GM21367 (cell line): ENCODE results near the gene BCL2L1.
A peak's percentile ranks its signal among the peaks of the same experiment; 100 is the strongest.
"Not testable (repeated sequence)": the region's sequence is repeated elsewhere in the genome, so short reads cannot be mapped to it uniquely, and the experiment has no call there.

Experiments used
- ATAC-seq: cut with Tn5 transposase; IDR thresholded peaks from one replicate; pipeline ENCODE4 v1.9.1; 2021; ENCODE audit not compliant: unreplicated experiment

Gene BCL2L1

DNA sequence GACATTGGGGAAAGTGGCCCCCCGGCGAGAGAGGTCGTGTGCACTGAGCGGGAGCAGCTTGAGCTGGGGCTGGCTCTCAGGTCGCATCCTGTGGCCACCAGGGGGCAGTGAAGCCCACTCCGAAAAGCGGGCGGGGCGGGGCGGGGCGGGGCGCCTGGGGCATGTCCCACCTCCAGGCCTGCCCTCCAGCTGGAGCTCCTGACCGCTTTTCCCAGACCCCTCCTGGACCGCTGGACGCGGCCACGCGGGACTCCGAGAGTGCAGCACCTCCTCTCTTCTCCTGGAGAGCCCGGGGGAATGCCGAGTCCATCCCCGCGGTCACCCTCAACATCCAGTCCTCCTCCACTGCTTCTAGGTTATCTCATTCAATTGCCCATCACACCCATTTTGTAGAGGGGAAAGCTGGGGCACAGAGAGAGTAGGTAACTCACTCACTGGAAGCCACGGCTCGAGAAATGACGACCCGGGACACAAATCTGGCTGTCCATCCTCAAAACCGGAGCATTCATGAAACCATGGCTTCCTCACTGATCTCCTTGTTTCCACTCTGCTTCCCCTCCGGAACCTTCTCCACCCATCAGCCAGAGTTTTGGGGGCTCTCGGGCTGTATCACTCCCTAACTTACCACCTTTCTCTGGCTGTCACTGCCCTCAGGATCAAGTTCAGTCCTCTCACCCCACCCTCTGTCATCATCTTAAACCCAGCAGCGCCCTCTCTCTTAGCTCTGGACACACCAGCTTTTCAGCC is 60.9 kb downstream of the BCL2L1 start:
- peak; percentile 57 for ATAC-seq

GRCh38 chr20:31654534-31654933 is 68.1 kb downstream of the BCL2L1 start:
- ATAC-seq: no peak

DNA sequence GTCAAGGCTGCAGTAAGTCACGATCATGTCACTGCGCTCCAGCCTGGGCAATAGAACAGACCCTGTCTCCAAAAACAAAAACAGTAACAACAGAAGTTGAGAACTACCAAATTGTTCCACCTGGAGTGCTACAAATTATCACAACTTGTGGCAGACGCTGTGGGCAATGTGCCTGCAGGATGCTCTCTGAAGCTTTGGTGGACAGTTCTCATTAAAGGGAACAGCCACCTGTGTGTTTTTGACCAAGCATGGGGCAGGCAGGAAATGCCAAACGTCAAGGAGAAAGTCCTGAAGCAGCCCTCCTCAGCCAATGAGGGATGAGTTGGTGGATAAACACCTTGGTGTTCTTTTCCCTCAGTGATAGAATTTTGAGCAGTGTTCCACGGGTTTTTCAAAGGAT is 69.1 kb downstream of the BCL2L1 start:
- no peak for ATAC-seq

GRCh38 chr20:31652917-31653396 is 69.7 kb downstream of the BCL2L1 start:
- ATAC-seq: no peak

DNA sequence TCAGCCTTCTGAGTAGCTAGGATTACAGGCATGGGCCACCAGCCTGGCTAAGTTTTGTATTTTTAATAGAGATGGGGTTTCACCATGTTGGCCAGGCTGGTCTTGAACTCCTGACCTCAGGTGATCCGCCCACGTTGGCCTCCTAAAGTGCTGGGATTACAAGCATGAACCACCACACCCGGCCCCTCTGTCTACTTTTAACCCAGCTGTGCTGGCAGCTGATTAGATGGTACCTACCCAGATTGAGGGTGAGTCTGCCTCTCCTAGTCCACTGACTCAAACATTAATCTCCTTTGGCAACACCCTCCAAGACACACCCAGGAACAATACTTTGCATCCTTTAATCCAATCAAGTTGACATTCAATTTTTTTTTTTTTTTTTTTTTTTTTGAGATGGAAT is 74.6 kb downstream of the BCL2L1 start:
- ATAC-seq: not testable (repeated sequence)

DNA sequence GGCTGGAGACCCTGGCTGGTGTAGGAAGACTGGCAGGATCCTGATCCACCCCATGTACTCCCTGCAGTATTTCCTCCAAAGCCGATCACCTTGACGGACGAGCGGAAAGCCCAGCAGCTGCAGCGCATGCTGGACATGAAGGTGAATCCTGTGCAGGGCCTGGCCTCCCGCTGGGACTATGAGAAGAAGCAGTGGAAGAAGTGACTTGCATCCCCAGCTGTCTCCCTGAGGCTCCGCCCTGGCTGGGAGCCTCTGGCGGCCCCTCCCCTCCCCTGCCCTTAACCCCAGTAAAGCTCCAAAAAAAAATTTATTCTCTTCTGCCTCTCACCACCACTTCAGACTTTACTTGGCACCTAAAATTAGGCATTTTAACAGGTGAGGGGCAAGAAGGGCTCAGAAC is 78.0 kb downstream of the BCL2L1 start:
- no peak for ATAC-seq

DNA sequence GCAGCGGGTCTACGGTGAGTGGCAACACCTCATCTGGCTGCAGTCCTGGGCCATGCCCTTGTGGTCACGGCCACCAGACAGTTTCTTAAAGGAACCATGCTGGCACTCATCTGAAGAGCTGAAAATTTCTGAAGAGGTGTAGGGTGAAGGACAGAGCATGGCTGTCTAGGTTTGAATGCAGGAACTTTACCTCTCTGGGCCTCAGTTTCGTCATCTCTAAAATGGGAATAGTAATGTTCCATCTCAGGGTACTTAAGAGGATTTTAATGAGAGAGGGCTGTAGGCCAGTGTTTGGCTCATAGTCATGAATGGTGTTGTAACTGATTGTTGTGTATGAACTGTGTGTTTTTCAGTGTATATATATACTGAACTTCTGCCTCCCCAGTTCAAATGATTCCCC is 79.1 kb downstream of the BCL2L1 start:
- ATAC-seq: no peak

DNA sequence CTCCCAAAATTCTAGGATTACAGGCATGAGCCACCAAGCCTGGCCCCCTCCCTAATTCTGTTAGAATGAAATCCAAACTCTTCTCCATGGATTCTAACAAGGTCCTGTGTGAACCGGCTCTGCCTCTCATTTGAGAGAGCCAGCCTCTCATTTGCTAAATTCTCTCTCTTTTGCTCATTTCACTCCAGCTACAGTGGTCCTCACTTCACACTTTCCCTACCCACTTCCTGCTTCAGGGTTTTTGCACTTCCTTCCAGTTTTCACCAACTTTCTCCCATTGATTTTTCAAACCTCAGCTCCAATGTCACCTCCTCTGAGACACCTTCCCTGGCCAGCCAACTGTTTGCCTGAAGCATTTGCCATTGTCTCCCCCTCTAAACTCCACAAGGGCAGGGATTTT is 79.8 kb downstream of the BCL2L1 start:
- no peak for ATAC-seq

- ATAC-seq: no peak
Observed at GRCh38 chr20:31641391-31641790, 81.3 kb downstream of the BCL2L1 start.

DNA sequence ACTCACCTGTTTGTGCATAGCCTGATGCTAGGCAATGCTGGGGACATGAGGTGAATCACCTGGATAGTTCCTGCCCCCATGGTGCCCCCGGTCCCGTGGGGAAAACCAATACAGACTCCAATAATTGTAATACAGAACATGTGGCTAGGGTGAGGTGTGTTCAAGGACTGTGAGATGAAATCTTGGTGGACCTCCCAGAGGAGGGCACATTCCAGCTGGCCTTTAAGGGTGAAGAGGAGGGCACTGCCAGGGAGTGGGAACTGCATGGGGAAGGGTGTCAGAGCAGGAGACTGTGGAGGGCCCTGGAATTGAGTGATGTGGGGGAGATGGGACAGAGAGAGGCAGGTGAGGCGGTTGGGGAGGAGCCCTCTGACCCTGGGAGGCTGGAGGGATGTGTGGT is 82.4 kb downstream of the BCL2L1 start:
- ATAC-seq: no peak

GRCh38 chr20:31638816-31639215 is 83.9 kb downstream of the BCL2L1 start:
- ATAC-seq: no peak

DNA sequence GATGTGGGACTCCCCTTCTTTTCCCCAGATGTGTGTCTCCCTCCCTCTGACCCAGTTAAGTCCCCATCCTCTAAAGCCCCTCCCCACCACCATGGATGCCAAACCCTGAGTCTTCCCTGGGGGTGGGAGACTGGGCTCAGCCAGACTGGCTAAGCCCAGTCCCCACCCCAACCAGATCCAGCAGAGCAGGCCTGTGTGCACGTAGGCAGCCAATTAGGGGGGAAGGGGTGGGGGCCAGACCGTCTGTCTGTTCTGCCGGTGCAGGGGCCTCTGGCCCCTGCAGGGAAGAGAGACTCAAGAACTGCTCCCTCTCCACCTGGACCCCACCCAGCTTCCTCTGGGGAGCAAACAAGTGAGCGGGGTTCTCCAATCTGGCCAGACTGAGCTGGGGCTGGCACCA is 84.4 kb downstream of the BCL2L1 start:
- no peak for ATAC-seq

DNA sequence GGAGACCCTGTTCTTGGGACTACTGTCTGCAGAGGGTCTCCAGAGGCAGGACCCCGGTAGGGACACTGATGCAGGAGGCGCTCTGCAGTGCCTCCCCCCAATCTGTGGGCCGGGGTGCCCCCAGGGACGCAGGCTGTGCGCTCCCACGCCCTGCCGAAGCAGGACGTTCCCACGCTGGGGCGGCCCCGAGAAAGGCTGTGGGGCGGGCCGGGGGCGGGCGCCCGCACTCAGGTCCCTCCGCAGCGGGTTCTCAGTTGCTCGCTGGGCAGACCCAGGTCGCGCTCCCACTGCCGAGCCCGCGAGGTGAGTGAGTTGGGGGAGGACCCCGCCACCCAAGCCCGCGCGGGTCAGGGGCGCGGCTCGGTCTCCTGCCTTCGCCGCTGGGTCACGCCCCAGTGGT is 85.0 kb downstream of the BCL2L1 start, which contains the start of gene COX4I2:
Gene COX4I2 (plus strand): TSS at position 253 of the 400 bp plus-strand sequence. CDS start 1,106 bp downstream, outside the sequence.
- ATAC-seq: no peak

GRCh38 chr20:31633339-31633914 is 89.2 kb downstream of the BCL2L1 start:
- ATAC-seq: no peak

DNA sequence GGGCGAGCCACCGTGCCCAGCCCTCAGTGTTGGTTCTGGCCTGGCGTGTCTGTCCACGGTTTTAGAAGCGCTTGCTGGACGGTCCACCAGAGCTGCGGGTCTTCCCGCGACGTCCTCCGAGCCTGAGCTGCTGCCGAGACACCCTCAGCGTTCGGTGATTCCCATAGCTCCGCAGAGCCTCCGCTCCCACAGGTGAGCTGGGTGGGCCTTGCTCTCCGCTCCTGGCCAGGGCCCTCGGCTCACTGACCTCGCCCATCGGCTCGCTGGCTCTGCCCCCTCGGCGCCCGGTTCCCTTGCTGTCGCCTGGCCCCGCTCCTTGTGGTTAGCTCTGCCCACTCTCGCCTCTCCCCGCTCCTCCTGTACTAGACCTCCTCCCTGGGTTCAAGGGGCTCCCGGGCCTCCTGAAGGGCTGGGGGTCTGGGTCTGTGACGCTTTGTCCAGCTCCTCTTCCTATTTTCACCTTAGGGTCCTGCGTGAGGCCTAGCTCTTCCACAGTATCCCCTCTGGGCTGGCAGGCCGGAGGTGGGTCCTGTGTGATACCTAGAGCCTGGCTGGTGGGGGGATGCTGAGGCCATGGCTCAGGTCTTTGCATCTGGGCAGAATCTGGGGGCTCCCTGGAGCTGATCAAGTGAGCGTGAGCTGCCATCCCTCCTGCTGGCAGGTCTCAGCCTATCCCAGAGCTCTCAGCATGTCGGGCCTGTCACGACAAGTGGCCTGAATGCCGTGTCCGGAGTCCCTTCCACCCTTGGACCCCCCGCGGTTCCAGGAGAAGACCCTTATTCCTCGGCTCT is 89.9 kb downstream of the BCL2L1 start:
- no peak for ATAC-seq

- ATAC-seq: no peak
Observed at GRCh38 chr20:31630187-31630790, 92.4 kb downstream of the BCL2L1 start.

DNA sequence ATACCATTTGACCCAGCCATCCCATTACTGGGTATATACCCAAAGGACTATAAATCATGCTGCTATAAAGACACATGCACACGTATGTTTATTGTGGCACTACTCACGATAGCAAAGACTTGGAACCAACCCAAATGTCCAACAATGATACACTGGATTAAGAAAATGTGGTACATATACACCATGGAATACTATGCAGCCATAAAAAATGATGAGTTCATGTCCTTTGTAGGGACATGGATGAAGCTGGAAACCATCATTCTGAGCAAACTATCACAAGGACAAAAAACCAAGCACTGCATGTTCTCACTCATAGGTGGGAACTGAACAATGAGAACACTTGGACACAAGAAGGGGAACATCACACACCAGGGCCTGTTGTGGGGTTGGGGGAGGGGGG is 94.6 kb downstream of the BCL2L1 start:
- not testable (repeated sequence) for ATAC-seq

DNA sequence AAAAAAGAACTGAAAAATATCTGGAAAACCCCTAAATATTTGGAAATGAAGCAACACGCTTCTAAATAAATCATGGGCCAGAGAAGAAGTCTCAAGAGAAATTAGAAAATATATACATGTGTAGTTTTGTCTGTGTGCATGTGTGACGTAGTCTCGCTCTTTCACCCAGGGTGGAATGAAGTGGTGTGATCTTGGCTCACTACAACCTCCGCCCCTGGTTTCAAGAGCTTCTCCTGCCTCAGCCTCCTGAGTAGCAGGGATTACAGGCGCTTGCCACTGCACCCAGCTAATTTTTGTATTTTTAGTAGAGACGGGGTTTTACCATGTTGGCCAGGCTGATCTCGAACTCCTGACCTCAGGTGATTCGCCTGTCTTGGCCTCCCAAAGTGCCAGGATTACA is 96.1 kb downstream of the BCL2L1 start:
- ATAC-seq: not testable (repeated sequence)

GRCh38 chr20:31623123-31623505 is 99.6 kb downstream of the BCL2L1 start:
- ATAC-seq: not testable (repeated sequence)

- ATAC-seq: no peak
Observed at GRCh38 chr20:31620246-31620645, 102.4 kb downstream of the BCL2L1 start.

DNA sequence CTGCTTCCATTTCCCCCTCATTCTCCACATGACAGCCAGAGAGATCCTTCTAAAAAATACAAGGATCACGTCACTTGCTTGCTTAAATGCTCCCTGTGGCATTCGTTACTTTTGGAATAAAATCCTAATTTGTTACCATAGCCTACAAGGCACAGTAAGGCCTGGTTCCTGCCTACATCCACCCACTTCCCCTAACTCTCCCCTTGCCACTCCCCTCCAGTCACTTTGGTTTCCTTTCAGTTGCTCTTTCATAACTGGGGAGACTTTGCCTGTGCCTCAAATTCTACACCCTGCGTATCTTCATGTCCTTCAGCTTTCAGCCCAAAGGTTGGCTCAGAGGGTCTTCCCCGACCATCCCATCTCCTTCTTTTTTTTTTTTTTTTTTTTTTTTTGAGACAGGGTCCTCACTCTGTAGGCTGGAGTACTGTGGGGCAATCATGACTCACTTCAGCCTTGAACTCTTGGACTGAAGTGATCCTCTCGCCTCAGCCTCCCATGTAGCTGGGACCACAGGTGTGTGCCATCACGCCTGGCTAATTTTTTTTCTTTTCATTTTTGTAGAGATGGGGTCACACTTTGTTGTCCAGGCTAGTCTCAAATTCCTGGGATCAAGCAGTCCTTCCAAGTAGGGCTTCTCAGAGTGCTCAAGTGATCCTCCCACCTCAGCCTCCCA is 105.1 kb downstream of the BCL2L1 start:
- no peak for ATAC-seq
